ENCODE measurements around the gene YIPF1. TPM values are rescaled to one million over a fixed set of nuclear protein-coding genes. Genes with fewer than 3 reads are reported as not detected.

Gene YIPF1
- total RNA-seq, 2 donors from 2014 or later = 16.9 to 25.3 TPM

- Mint-ChIP-seq H3K27ac (no peak overlapping the region), H3K4me1 (ENCODE audit: low read depth in 2 of 2) (no peaks in the 10 kb centered on the region), H3K27me3 (peaks cover 0 to 7% of the 10 kb centered on the region in 2 donors), H3K36me3 (peaks cover 14% of the 10 kb centered on the region), H3K9me3 (no peaks in the 10 kb centered on the region), H3K4me3 (no peak overlapping the region)
- DNase-seq (ENCODE audit: low spot score) (no peak), ATAC-seq (no peak)
Observed at GRCh38 chr1:53850082-53850673, 39.4 kb downstream of the YIPF1 start.

GRCh38 chr1:53847980-53848379 lies 41.6 kb downstream of the YIPF1 start:
- Mint-ChIP-seq H3K27me3 (peaks cover 0 to 9% of the 10 kb centered on the region in 2 donors), H3K27ac (no peak overlapping the region), H3K36me3 (peaks cover 14% of the 10 kb centered on the region), H3K4me1 (ENCODE audit: low read depth in 2 of 2) (no peaks in the 10 kb centered on the region), H3K9me3 (no peaks in the 10 kb centered on the region), H3K4me3 (no peak overlapping the region)
- DNase-seq (ENCODE audit: low spot score) (no peak), ATAC-seq (no peak)

DNA sequence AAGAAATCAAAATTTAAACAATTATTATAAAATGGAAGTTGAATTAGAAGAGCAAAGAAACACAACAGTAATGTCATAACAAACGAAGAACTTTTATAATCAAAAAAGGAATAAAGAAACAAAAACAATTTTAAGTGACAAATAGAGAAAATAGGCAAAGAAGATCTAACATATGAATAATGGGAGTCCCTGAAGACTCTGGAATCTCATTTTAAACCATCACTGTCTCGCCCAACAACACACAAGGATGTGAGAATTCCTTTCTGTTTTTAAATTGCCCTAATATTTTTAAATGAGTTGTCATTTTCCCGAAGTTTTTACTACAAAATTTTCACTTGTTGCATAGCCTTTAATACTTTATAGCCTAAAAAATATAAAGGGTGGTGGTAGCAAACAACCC lies 47.2 kb downstream of the YIPF1 start:
- H3K36me3 Mint-ChIP-seq = peaks cover 4% of the 10 kb centered on the region
- H3K4me1 Mint-ChIP-seq (ENCODE audit: low read depth in 2 of 2) = peaks cover 4 to 13% of the 10 kb centered on the region in 2 donors
- H3K4me3 Mint-ChIP-seq = no peak overlapping the region
- DNase-seq (ENCODE audit: low spot score) = no peak
- ATAC-seq = no peak
- H3K27ac Mint-ChIP-seq = no peak overlapping the region
- no peaks in the 10 kb centered on the region for H3K9me3 Mint-ChIP-seq
- H3K27me3 Mint-ChIP-seq = peaks cover 0 to 6% of the 10 kb centered on the region in 2 donors

DNA sequence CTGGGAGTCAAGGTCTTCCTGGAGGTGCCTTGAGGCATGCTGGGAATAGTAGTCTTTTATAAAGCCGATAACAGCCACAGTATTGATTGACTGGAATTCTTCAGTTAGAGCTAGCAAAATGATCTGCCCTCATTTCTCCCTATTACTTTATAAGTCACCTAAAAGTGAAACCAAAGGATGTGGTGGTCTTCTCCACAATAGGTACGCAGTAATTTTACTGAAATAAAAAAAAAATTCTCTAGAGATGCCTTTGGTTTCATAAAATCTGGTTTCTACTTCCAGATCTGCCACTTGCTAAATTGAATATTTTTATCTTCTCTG lies 51.0 kb downstream of the YIPF1 start:
- H3K27me3 Mint-ChIP-seq = no peaks in the 10 kb centered on the region
- ATAC-seq (no peak), DNase-seq (ENCODE audit: low spot score) (no peak)
- H3K4me1 Mint-ChIP-seq (ENCODE audit: low read depth in 2 of 2) = peaks cover 10 to 25% of the 10 kb centered on the region in 2 donors
- H3K36me3 Mint-ChIP-seq = peaks cover 4% of the 10 kb centered on the region
- H3K4me3 Mint-ChIP-seq = peak overlapping the region; percentile 100
- H3K9me3 Mint-ChIP-seq = no peaks in the 10 kb centered on the region
- peak overlapping the region; percentile 97 for H3K27ac Mint-ChIP-seq

DNA sequence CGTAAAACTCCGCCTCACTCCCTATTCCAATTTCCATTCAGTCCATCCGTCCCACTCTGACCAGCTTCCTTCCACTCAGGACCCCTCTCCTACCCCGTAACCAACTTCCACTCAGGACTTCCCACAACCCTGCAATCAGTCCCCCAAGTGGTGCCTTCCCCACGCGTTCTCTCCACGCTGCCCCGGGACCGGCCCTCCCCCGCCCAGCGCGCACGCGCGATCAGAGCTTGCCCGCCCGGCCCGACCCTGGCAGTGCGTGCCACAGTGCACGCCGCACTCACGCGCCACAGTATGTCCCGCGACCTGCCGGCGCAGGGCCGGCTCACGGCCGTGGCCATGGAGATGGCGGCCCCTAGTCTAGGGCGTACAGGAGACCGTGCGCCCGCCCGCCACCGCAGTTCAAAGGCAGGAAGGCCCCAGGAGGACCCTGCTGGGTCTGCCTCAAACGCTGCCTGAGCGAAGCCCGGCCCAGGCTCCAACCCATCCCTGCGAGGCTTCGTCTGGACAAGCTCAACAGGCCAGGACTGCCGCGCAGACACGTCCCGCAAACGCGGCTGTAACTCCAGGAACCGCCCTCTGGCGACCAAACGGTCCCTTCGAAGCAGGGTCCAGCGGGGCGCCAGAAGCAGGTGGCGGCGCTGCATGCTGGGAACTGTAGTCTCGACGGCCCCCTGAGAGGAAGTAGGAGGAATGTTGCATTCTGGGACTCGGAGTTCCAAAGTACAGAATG lies 51.5 kb downstream of the YIPF1 start, which contains the start of gene NDC1:
Gene NDC1, minus strand, starts transcription at position 373 of the 730 bp plus-strand sequence. Its CDS starts 35 bp downstream, at position 338.
- DNase-seq (ENCODE audit: low spot score) = peak; percentile 92
- peaks cover 10 to 25% of the 10 kb centered on the region in 2 donors for H3K4me1 Mint-ChIP-seq (ENCODE audit: low read depth in 2 of 2)
- ATAC-seq = peak; percentile 95 to 96
- peak within 1 kb of the TSS; percentile 100 for H3K4me3 Mint-ChIP-seq
- peak within 1 kb of the TSS; percentile 97 for H3K27ac Mint-ChIP-seq
- H3K27me3 Mint-ChIP-seq = no peaks in the 10 kb centered on the region
- peaks cover 4% of the 10 kb centered on the region for H3K36me3 Mint-ChIP-seq
- H3K9me3 Mint-ChIP-seq = no peaks in the 10 kb centered on the region

DNA sequence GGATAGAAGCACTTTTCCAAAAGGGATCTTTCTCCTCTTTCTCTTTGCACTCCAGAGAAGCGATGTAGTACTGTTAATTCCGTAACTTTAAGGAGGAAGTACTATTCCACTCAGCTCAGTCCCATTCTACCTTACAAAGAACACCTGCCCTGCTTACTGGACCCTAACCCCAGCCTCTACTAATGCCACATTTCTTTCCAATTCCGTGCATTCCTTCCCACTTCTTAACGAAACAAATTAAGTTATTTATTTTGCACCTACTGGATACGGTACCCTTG lies 52.0 kb downstream of the YIPF1 start:
- Mint-ChIP-seq H3K4me3 (peak overlapping the region; percentile 100), H3K36me3 (peaks cover 4% of the 10 kb centered on the region), H3K27me3 (no peaks in the 10 kb centered on the region), H3K4me1 (ENCODE audit: low read depth in 2 of 2) (peaks cover 10 to 25% of the 10 kb centered on the region in 2 donors), H3K9me3 (no peaks in the 10 kb centered on the region), H3K27ac (peak overlapping the region; percentile 97)
- DNase-seq (ENCODE audit: low spot score) (no peak), ATAC-seq (no peak)

- Mint-ChIP-seq H3K4me3 (no peak overlapping the region), H3K36me3 (peaks cover 4% of the 10 kb centered on the region), H3K27me3 (no peaks in the 10 kb centered on the region), H3K4me1 (ENCODE audit: low read depth in 2 of 2) (peaks cover 10 to 25% of the 10 kb centered on the region in 2 donors), H3K27ac (peak overlapping the region in 1 of 2 donors; percentile 34), H3K9me3 (no peaks in the 10 kb centered on the region)
- ATAC-seq (no peak), DNase-seq (ENCODE audit: low spot score) (no peak)
Observed at GRCh38 chr1:53835491-53835890, 54.1 kb downstream of the YIPF1 start.

DNA sequence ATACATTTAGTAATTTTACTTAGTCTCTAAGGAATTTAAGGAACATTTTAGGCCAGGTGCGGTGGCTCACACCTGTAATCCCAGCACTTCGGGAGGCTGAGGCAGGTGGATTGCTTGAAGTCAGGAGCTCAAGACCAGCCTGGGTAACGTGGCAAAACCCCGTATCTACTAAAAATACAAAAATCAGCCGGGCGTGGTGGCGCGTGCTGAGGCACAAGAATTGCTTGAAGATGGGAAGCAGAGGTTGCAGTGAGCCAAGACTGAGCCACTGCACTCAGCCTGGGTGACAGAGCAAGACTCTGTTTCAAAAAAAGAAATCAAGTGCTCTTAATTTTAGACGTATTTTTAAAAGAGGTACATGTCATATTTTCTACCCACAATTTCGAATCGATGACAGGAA lies 54.8 kb downstream of the YIPF1 start:
- DNase-seq (ENCODE audit: low spot score) (no peak), ATAC-seq (no peak)
- Mint-ChIP-seq H3K27me3 (no peaks in the 10 kb centered on the region), H3K4me1 (ENCODE audit: low read depth in 2 of 2) (peaks cover 10 to 25% of the 10 kb centered on the region in 2 donors), H3K9me3 (no peaks in the 10 kb centered on the region), H3K27ac (no peak overlapping the region), H3K36me3 (peaks cover 4% of the 10 kb centered on the region), H3K4me3 (no peak overlapping the region)

DNA sequence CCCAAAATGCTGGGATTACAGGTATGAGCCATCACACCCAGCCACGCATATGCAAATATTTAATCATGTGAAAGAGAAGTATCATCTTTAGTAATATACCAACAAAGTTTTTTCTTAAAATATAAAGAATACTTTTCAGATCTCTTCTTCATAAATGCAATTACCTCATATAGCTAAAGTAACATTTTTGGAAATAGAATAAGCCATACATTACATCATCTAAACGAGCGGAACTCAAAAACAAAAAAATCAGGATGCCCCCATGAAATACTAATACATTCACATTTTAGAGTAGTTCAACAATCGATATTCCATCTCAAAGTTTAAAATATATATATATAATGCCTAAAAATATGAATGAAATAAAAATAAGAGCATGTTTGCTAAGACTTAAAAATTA lies 56.2 kb downstream of the YIPF1 start:
- Mint-ChIP-seq H3K9me3 (no peaks in the 10 kb centered on the region), H3K4me1 (ENCODE audit: low read depth in 2 of 2) (peaks cover 10 to 18% of the 10 kb centered on the region in 2 donors), H3K36me3 (peaks cover 4% of the 10 kb centered on the region), H3K27me3 (no peaks in the 10 kb centered on the region), H3K27ac (no peak overlapping the region), H3K4me3 (no peak overlapping the region)
- ATAC-seq (no peak), DNase-seq (ENCODE audit: low spot score) (no peak)

- DNase-seq (ENCODE audit: low spot score) (no peak), ATAC-seq (no peak)
- H3K27me3 Mint-ChIP-seq = no peaks in the 10 kb centered on the region
- no peaks in the 10 kb centered on the region for H3K9me3 Mint-ChIP-seq
- no peak overlapping the region for H3K4me3 Mint-ChIP-seq
- no peaks in the 10 kb centered on the region for H3K4me1 Mint-ChIP-seq (ENCODE audit: low read depth in 2 of 2)
- H3K27ac Mint-ChIP-seq = no peak overlapping the region
- H3K36me3 Mint-ChIP-seq = peaks cover 7% of the 10 kb centered on the region
Observed at GRCh38 chr1:53826367-53826766, 63.2 kb downstream of the YIPF1 start.

- no peak overlapping the region for H3K27ac Mint-ChIP-seq
- no peak for ATAC-seq
- H3K27me3 Mint-ChIP-seq = no peaks in the 10 kb centered on the region
Observed at GRCh38 chr1:53825306-53825705, 64.3 kb downstream of the YIPF1 start.

GRCh38 chr1:53822931-53823330 lies 66.7 kb downstream of the YIPF1 start:
- ATAC-seq (no peak), DNase-seq (ENCODE audit: low spot score) (no peak)
- H3K36me3 Mint-ChIP-seq = peaks cover 13% of the 10 kb centered on the region
- H3K27me3 Mint-ChIP-seq = no peaks in the 10 kb centered on the region
- no peaks in the 10 kb centered on the region for H3K9me3 Mint-ChIP-seq
- H3K27ac Mint-ChIP-seq = no peak overlapping the region
- no peak overlapping the region for H3K4me3 Mint-ChIP-seq
- H3K4me1 Mint-ChIP-seq (ENCODE audit: low read depth in 2 of 2) = no peaks in the 10 kb centered on the region

More at GRCh38 chr1:53825306-53825705, 64.3 kb downstream of the YIPF1 start:
- H3K4me1 Mint-ChIP-seq (ENCODE audit: low read depth in 2 of 2) = no peaks in the 10 kb centered on the region
- no peak overlapping the region for H3K4me3 Mint-ChIP-seq
- DNase-seq (ENCODE audit: low spot score) = no peak
- H3K36me3 Mint-ChIP-seq = peaks cover 7% of the 10 kb centered on the region
- no peaks in the 10 kb centered on the region for H3K9me3 Mint-ChIP-seq

- no peak for ATAC-seq
- Mint-ChIP-seq H3K36me3 (peaks cover 19% of the 10 kb centered on the region), H3K27me3 (no peaks in the 10 kb centered on the region), H3K4me3 (no peak overlapping the region), H3K27ac (no peak overlapping the region), H3K4me1 (ENCODE audit: low read depth in 2 of 2) (no peaks in the 10 kb centered on the region), H3K9me3 (no peaks in the 10 kb centered on the region)
- DNase-seq (ENCODE audit: low spot score) = no peak
Observed at GRCh38 chr1:53821380-53821779, 68.2 kb downstream of the YIPF1 start.

DNA sequence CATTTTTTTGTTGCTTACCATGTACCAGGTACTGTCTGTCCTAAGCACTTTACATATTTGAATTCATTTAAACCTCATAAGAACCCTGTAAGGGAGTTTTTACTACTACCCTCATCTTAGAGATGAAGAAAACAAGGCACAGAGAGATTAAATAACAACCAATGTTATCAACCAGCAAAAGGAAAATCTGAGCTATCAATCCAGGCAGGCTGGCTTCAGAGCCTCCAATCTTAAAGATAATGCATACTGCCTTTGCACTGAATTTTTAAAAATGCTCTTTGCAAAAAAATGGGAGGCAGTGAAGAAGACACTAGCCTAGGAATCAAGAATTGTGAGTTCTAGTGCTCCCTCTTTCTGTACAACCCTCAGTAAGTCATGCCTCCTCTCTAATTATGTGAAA lies 70.2 kb downstream of the YIPF1 start:
- Mint-ChIP-seq H3K4me3 (no peak overlapping the region), H3K36me3 (peaks cover 35% of the 10 kb centered on the region), H3K27ac (no peak overlapping the region), H3K4me1 (ENCODE audit: low read depth in 2 of 2) (no peaks in the 10 kb centered on the region), H3K27me3 (no peaks in the 10 kb centered on the region), H3K9me3 (no peaks in the 10 kb centered on the region)
- ATAC-seq = no peak
- no peak for DNase-seq (ENCODE audit: low spot score)
